Measurements from ENCODE around the gene LRP1. TPM values are rescaled to one million over a fixed set of nuclear protein-coding genes. Genes with fewer than 3 reads are reported as not detected.

The LRP1 gene
- total RNA-seq, 1 donor from 2014 or later: 61.0 TPM

GRCh38 chr12:57089271-57090245 lies 38.7 kb upstream of the LRP1 start:
- peaks cover 83% of the 10 kb centered on the region for H3K4me1 ChIP-seq

DNA sequence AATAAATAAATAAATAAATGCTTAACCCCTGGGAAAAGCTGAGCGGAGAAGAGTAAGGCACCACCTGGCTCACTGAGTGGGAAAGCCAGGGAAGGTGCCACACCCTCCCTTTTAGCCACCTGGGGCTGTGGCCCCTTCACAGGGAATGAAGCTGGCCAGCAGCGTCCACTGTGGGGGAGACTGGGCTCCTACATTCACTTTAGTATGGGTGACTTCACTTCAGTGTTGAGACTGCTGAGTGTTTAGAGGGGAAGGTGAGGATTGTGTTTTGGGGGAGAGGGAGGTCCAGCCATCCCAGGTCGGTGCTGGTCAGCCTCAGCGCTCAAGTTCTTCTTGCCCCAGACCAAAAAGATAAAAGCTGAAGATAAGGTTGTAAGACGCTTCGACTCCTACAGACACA lies 37.8 kb upstream of the LRP1 start:
- TF ChIP-seq, protein P1, sequence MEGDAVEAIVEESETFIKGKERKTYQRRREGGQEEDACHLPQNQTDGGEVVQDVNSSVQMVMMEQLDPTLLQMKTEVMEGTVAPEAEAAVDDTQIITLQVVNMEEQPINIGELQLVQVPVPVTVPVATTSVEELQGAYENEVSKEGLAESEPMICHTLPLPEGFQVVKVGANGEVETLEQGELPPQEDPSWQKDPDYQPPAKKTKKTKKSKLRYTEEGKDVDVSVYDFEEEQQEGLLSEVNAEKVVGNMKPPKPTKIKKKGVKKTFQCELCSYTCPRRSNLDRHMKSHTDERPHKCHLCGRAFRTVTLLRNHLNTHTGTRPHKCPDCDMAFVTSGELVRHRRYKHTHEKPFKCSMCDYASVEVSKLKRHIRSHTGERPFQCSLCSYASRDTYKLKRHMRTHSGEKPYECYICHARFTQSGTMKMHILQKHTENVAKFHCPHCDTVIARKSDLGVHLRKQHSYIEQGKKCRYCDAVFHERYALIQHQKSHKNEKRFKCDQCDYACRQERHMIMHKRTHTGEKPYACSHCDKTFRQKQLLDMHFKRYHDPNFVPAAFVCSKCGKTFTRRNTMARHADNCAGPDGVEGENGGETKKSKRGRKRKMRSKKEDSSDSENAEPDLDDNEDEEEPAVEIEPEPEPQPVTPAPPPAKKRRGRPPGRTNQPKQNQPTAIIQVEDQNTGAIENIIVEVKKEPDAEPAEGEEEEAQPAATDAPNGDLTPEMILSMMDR (IDR thresholded peaks at IDR 0.05; ENCODE audit: borderline replicate concordance): no peak
- peaks cover 41% of the 10 kb centered on the region for H3K36me3 ChIP-seq
- H3K27me3 ChIP-seq (ENCODE audit: low read depth): no peaks in the 10 kb centered on the region
- peaks cover 87% of the 10 kb centered on the region for H3K4me1 ChIP-seq
- no peak for DNase-seq
- intact Hi-C loops (cut with micrococcal nuclease): no loop called here
- H3K27ac ChIP-seq (replicated peaks): peak overlapping the region; percentile 100
- H3K4me3 ChIP-seq: peak overlapping the region; percentile 95
- no peaks in the 10 kb centered on the region for H3K9me3 ChIP-seq (replicated peaks)

More at GRCh38 chr12:57089271-57090245, 38.7 kb upstream of the LRP1 start:
- Histone ChIP-seq H3K27ac (replicated peaks) (peak overlapping the region; percentile 100), H3K4me3 (peak overlapping the region; percentile 95), H3K36me3 (peaks cover 31% of the 10 kb centered on the region), H3K27me3 (ENCODE audit: low read depth) (no peaks in the 10 kb centered on the region), H3K9me3 (replicated peaks) (no peaks in the 10 kb centered on the region)
- DNase-seq: peak; percentile 83
- intact Hi-C loops (cut with micrococcal nuclease): no loop called here
- TF ChIP-seq, protein P1 (IDR thresholded peaks at IDR 0.05; ENCODE audit: borderline replicate concordance): no peak

DNA sequence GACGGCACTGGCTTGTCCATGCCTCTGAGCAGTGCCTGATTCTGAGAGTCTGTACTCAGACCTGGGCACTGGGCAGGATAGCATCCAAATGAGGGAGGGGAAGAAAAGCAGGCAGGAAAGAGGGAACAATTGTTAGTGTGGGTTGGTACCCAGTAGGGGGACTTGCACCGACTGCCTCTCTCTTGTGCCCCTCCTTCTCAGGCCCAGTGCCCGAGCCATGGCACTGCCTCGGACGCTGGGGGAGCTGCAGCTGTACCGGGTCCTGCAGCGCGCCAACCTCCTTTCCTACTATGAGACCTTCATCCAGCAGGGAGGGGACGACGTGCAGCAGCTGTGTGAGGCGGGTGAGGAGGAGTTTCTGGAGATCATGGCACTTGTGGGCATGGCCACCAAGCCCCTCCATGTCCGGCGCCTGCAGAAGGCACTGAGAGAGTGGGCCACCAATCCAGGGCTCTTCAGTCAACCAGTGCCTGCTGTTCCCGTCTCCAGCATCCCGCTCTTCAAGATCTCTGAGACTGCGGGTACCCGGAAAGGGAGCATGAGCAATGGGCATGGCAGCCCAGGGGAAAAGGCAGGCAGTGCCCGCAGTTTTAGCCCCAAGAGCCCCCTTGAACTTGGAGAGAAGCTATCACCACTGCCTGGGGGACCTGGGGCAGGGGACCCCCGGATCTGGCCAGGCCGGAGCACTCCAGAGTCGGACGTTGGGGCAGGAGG lies 37.2 kb upstream of the LRP1 start:
- peak overlapping the region; percentile 95 for H3K4me3 ChIP-seq
- DNase-seq: no peak
- intact Hi-C loops (cut with micrococcal nuclease): no loop called here
- peak overlapping the region; percentile 100 for H3K27ac ChIP-seq (replicated peaks)
- peaks cover 47% of the 10 kb centered on the region for H3K36me3 ChIP-seq
- no peaks in the 10 kb centered on the region for H3K9me3 ChIP-seq (replicated peaks)
- peaks cover 84% of the 10 kb centered on the region for H3K4me1 ChIP-seq
- no peaks in the 10 kb centered on the region for H3K27me3 ChIP-seq (ENCODE audit: low read depth)
- TF ChIP-seq, protein P1 (IDR thresholded peaks at IDR 0.05; ENCODE audit: borderline replicate concordance): peak; percentile 8

DNA sequence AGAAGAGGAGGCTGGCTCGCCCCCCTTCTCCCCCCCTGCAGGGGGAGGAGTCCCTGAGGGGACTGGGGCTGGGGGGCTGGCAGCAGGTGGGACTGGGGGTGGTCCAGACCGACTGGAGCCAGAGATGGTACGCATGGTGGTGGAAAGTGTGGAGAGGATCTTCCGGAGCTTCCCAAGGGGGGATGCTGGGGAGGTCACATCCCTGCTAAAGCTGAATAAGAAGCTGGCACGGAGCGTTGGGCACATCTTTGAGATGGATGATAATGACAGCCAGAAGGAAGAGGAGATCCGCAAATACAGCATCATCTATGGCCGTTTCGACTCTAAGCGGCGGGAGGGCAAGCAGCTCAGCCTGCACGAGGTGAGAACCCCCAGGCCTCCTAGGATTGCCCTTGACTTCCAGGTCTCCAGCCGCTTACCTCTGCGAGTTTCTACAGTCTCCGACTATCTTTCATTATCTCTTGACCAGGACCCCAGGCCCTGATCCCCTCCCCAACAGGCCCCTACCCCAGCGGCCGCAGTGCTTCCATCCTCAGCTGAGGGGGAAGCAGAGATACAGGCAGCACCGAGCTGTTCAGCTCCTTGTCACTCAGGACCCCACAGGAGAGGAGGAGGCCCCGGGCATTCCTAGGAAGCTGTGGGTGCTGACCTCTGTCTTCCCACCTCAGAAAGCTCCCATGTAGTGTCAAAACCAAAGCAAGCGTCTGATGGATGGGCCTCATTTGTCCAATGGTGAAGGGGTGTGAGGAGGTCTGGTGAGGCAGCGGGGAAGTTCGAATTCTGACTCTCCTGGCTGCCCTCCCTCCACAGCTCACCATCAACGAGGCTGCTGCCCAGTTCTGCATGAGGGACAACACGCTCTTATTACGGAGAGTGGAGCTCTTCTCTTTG lies 36.4 kb upstream of the LRP1 start:
- DNase-seq: no peak
- Histone ChIP-seq H3K27ac (replicated peaks) (peak overlapping the region; percentile 100), H3K4me1 (peaks cover 79% of the 10 kb centered on the region), H3K36me3 (peaks cover 55% of the 10 kb centered on the region), H3K9me3 (replicated peaks) (no peaks in the 10 kb centered on the region), H3K4me3 (peak overlapping the region; percentile 95), H3K27me3 (ENCODE audit: low read depth) (no peaks in the 10 kb centered on the region)
- TF ChIP-seq, protein P1 (IDR thresholded peaks at IDR 0.05; ENCODE audit: borderline replicate concordance): no peak
- intact Hi-C loops (cut with micrococcal nuclease): no loop called here

DNA sequence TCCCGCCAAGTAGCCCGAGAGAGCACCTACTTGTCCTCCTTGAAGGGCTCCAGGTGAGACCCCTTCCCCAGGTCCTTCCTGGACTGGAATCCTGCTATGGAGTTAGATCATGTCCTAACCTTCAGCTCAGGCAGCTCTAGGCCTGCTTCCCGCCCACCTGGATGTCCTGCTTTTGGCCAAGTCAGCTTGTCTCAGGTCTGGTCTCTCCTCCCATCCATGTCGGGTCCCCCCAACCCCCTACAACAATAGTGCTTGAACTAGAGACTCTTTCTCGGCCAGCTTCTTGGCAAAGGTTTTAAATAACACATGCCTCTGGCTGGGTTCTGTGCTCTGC lies 35.8 kb upstream of the LRP1 start:
- Histone ChIP-seq H3K27me3 (ENCODE audit: low read depth) (no peaks in the 10 kb centered on the region), H3K4me1 (peaks cover 74% of the 10 kb centered on the region), H3K9me3 (replicated peaks) (no peaks in the 10 kb centered on the region), H3K4me3 (no peak overlapping the region), H3K36me3 (peaks cover 61% of the 10 kb centered on the region), H3K27ac (replicated peaks) (peak overlapping the region; percentile 72)
- DNase-seq: no peak
- TF ChIP-seq, protein P1 (IDR thresholded peaks at IDR 0.05; ENCODE audit: borderline replicate concordance): no peak
- intact Hi-C loops (cut with micrococcal nuclease): no loop called here
